Esophagus muscularis mucosa (tissue), 4 donors: Measurements from ENCODE around the gene MACROD2. TPM values are rescaled to one million over a fixed set of nuclear protein-coding genes. Genes with fewer than 3 reads are reported as not detected.

Experiments used
- DNase-seq: peaks from one replicate; pipeline ENCODE4 v3.0.0-alpha.2; 2017; ENCODE audit errors: extremely low spot score
- H3K27ac ChIP-seq, 4 donors: fragments of 200-600 bp; sonication (generic); replicated peaks in 1 of 4; 1 replicate in 3 of 4; 2 replicates in 1 of 4; pipeline ENCODE4 v1.5.1; 2016 to 2019; ENCODE audit warnings: mild to moderate bottlenecking in 1 of 4
- H3K27me3 ChIP-seq, 4 donors: fragments of 200-600 bp; sonication (generic); one replicate each; pipeline versions ENCODE4 v1.5.1 to v1.6.0; 2016 to 2019
- H3K36me3 ChIP-seq, 4 donors: fragments of 200-600 bp; sonication (generic); one replicate each; pipeline ENCODE4 v1.5.1; 2016 to 2019
- H3K4me1 ChIP-seq, 4 donors: fragments of 200-600 bp; sonication (generic); one replicate each; pipeline ENCODE4 v1.5.1; 2016 to 2019
- H3K4me3 ChIP-seq, 4 donors: fragments of 200-600 bp; sonication (generic); 1 replicate in 2 of 4; 2 replicates in 2 of 4; pipeline ENCODE4 v1.5.1; 2016 to 2019; ENCODE audit warnings: mild to moderate bottlenecking in 4 of 4, moderate library complexity in 1 of 4
- H3K9me3 ChIP-seq, 4 donors: fragments of 200-600 bp; sonication (generic); 1 replicate in 3 of 4; 2 replicates in 1 of 4; pipeline ENCODE4 v1.5.1; 2016 to 2019
- CTCF ChIP-seq, 3 experiments: fragments of 200-600 bp in 2 of 3; fragments of 450-650 bp in 1 of 3; sonication (generic) in 2 of 3; IDR thresholded peaks; one replicate each; pipeline ENCODE4 v1.5.1; 2017 to 2019; ENCODE audit warnings: antibody characterized with exemption in 3 of 3, mild to moderate bottlenecking in 2 of 3, moderate library complexity in 1 of 3
- EP300 ChIP-seq: sonication (generic); formaldehyde crosslinking; IDR thresholded peaks from one replicate; pipeline ENCODE4 v1.6.1; 2017; ENCODE audit warnings: antibody characterized with exemption
- POLR2A ChIP-seq: fragments of 450-650 bp; IDR thresholded peaks from one replicate; pipeline ENCODE4 v1.6.1; 2017; ENCODE audit warnings: antibody characterized with exemption, moderate library complexity, mild to moderate bottlenecking, low read depth
- POLR2AphosphoS5 ChIP-seq, 2 donors: sonication (generic); formaldehyde crosslinking; IDR thresholded peaks; one replicate each; pipeline ENCODE4 v1.6.1; 2017; ENCODE audit warnings: antibody characterized with exemption in 2 of 2
- WGBS: methylation state at CpG from one replicate; pipeline ENCODE4 v1.1.5; 2018; 5-methylcytosine and 5-hydroxymethylcytosine counted together
- intact Hi-C: fragments of 100-400 bp; cut with DNase I; formaldehyde crosslinking; loops from one replicate; pipeline ENCODE4 v1.15.1; 2023
- total RNA-seq, 4 donors: library from RNA; depleted of rRNA; stranded (reverse); fragments of >200 nt; gene quantifications; one replicate each; pipeline versions ENCODE4 v1.1.0 to v1.2.1, GENCODE V29; 2016

The MACROD2 gene
- total RNA-seq, 4 donors from 2014 or later: 1.4 to 3.6 (median 2.6) TPM

GRCh38 chr20:15419856-15420255, 1424.5 kb downstream of the MACROD2 start:
- intact Hi-C loops: no loop called here
- no peaks in the 10 kb centered on the region for H3K9me3 ChIP-seq
- H3K27me3 ChIP-seq: no peaks in the 10 kb centered on the region
- no peak for DNase-seq
- 88% methylated on average over 2 of the region's 2 CpGs for WGBS
- no peak overlapping the region for H3K4me3 ChIP-seq
- no peaks in the 10 kb centered on the region for H3K36me3 ChIP-seq
- no peaks in the 10 kb centered on the region for H3K4me1 ChIP-seq
- H3K27ac ChIP-seq: no peak overlapping the region
- TF ChIP-seq EP300 (no peak), POLR2A (no peak), POLR2AphosphoS5 (IDR thresholded peaks at IDR 0.05) (no peak), CTCF (IDR thresholded peaks at IDR 0.05) (no peak)

DNA sequence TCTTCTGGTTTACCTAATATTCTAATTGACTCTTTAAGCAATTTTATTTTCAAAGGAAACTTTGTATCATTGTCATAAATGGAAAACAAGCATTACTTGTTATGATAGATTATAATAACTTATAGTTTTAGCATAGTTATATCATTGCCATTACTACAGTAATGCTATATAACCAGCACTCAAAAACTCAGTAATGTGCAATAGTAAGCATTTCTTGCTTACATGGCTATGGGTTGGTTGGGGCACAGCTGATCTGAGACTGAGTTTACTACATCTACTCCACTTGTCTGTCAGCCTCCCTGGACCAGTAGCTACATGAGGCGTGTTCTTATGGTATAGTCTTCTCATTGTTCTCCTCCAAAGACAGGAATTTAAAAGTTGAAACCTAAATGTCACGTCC, 1427.7 kb downstream of the MACROD2 start:
- Histone ChIP-seq H3K27me3 (no peaks in the 10 kb centered on the region), H3K27ac (no peak overlapping the region), H3K9me3 (no peaks in the 10 kb centered on the region), H3K4me3 (no peak overlapping the region), H3K36me3 (no peaks in the 10 kb centered on the region), H3K4me1 (no peaks in the 10 kb centered on the region)
- intact Hi-C loops: no loop called here
- TF ChIP-seq POLR2A: no peak
- no peak for TF ChIP-seq CTCF (IDR thresholded peaks at IDR 0.05)
- TF ChIP-seq POLR2AphosphoS5 (IDR thresholded peaks at IDR 0.05): no peak
- no peak for TF ChIP-seq EP300
- DNase-seq: no peak
- 83% methylated on average over 2 of the region's 2 CpGs for WGBS

DNA sequence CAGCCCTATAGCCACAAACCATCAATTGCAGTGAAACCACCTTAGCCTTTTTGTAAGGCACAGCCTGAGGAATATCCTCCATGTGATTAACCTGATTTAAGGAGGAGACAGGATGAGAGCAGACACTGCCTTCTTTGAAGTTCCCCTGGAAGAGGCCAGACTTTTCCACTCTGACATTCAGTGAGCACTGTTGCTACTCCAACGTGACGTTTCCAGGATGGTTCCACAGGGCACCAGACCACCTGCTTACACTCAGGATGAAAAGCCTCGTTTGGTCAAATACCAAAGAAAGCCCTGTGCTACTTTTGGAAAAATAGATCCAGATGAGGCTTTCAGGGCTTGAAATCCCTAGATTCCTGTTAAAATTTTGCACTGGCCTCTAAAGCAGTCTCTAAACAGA, 1444.2 kb downstream of the MACROD2 start:
- no peaks in the 10 kb centered on the region for H3K36me3 ChIP-seq
- TF ChIP-seq EP300 (no peak), POLR2AphosphoS5 (IDR thresholded peaks at IDR 0.05) (no peak), CTCF (IDR thresholded peaks at IDR 0.05) (no peak), POLR2A (no peak)
- intact Hi-C loops: no loop called here
- DNase-seq: no peak
- 53% methylated on average over 3 of the region's 3 CpGs for WGBS
- no peak overlapping the region for H3K4me3 ChIP-seq
- H3K27ac ChIP-seq: no peak overlapping the region
- no peaks in the 10 kb centered on the region for H3K9me3 ChIP-seq
- no peaks in the 10 kb centered on the region for H3K27me3 ChIP-seq
- H3K4me1 ChIP-seq: no peaks in the 10 kb centered on the region

DNA sequence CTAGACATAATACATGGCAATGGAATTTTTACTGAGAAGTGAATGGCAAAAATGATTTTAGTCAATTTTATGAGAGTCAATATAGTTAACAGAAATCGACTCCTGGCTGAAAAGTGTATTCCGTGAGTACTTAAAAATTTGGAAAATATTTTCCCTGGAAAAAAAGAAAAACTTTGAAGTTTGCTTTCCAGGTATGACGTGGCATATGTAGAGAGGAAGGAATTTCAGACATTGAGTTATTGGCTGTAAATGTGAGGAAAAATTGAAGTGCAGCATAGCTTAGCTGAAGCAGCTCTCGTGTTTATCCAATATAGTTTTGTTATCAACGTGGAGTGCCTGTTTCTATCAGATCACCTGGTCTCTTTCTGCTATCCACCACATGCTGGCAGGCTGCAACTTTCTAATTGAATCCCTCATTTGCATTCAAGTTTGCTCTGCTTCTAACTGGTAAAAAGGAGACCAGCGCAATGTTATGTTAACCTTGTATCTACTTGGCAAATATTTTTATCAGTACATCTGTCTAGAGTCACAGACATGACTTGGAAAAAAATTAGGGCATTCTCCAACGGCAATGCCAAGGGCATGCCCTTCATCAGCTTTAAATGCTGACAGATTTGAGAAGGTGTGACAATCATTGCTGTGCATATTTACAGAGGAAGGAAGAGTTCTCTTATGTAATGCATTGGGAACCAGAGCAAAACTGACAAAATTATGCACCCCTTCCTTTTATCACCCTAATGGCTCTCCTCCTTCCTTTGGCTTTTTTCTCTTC, 1444.9 kb downstream of the MACROD2 start:
- no peak for TF ChIP-seq POLR2AphosphoS5 (IDR thresholded peaks at IDR 0.05)
- TF ChIP-seq EP300: no peak
- no peak for TF ChIP-seq CTCF (IDR thresholded peaks at IDR 0.05)
- TF ChIP-seq POLR2A: no peak
- intact Hi-C loops: no loop called here
- no peak for DNase-seq
- no peaks in the 10 kb centered on the region for H3K4me1 ChIP-seq
- WGBS: 62% methylated on average over 7 of the region's 7 CpGs
- H3K36me3 ChIP-seq: no peaks in the 10 kb centered on the region
- H3K9me3 ChIP-seq: no peaks in the 10 kb centered on the region
- H3K27me3 ChIP-seq: no peaks in the 10 kb centered on the region
- no peak overlapping the region for H3K27ac ChIP-seq
- H3K4me3 ChIP-seq: no peak overlapping the region
